ENCODE measurements around the gene CDH4. TPM values are rescaled to one million over a fixed set of nuclear protein-coding genes. Genes with fewer than 3 reads are reported as not detected.

The CDH4 gene
- total and polyA plus RNA-seq, 2 donors (not counting 3 experiments of a cell fraction or from before 2014, with no cell fraction given): 0.17 to 0.51 TPM

GRCh38 chr20:61514805-61515505, 262.9 kb downstream of the CDH4 start:
- DNase-seq (ENCODE audit: low read depth, low spot score) (no peak), FAIRE-seq (no peak)
- Histone ChIP-seq H2AFZ (ENCODE audit: low read depth, low read length) (no peak overlapping the region), H3K36me3 (ENCODE audit: control insufficient read depth in 2 of 2, extremely low read depth in 1 of 2, insufficient read depth in 2 of 2, low read length in 2 of 2) (no peaks in the 10 kb centered on the region), H3K4me3 (replicated peaks in 1 of 3; ENCODE audit: insufficient read depth in 1 of 3, low read depth in 1 of 3, low read length in 3 of 3) (no peak overlapping the region), H3K9me1 (replicated peaks; ENCODE audit: control insufficient read depth, extremely low read depth, insufficient read depth, low read length) (no peaks in the 10 kb centered on the region), H3K9me3 (replicated peaks; ENCODE audit: control insufficient read depth, insufficient read depth, low read length) (peaks cover 10% of the 10 kb centered on the region), H3K4me1 (ENCODE audit: control insufficient read depth, extremely low read depth, insufficient read depth, low read length) (no peaks in the 10 kb centered on the region), H3K27ac (ENCODE audit: insufficient read depth, low read depth, low read length) (no peak overlapping the region), H3K4me2 (ENCODE audit: insufficient read depth, low read length) (no peak overlapping the region), H3K79me2 (ENCODE audit: control insufficient read depth, insufficient read depth, low read length) (no peaks in the 10 kb centered on the region), H3K27me3 (ENCODE audit: control insufficient read depth in 2 of 2, insufficient read depth in 2 of 2, low read length in 2 of 2) (no peaks in the 10 kb centered on the region), H4K20me1 (replicated peaks; ENCODE audit: control insufficient read depth, extremely low read depth, insufficient read depth, low read length) (no peaks in the 10 kb centered on the region), H3K9ac (replicated peaks; ENCODE audit: extremely low read depth, insufficient read depth, low read length) (no peak overlapping the region)
- dilution Hi-C loops (cut with MboI; ENCODE audit: extremely low pct_ligation_motif_present, low sequenced_read_pairs): no loop called here
- BruUV-seq (replicated peaks): no TSS peak
- POLR2A ChIA-PET: no interaction called here
- TF ChIP-seq JUN (IDR thresholded peaks at IDR 0.05; ENCODE audit: borderline replicate concordance, insufficient read depth, insufficient read length, low read depth): no peak
- TF ChIP-seq MYC (IDR thresholded peaks at IDR 0.05; ENCODE audit: low read depth, low read length): no peak
- TF ChIP-seq GATA2 (IDR thresholded peaks at IDR 0.05; ENCODE audit: insufficient read depth, insufficient read length, low read depth, low read length): no peak
- TF ChIP-seq FOS (IDR thresholded peaks at IDR 0.05; ENCODE audit: borderline replicate concordance, insufficient read depth, low read length): no peak
- CTCF ChIA-PET: no interaction called here
- intact Hi-C loops (cut with micrococcal nuclease): no loop called here

GRCh38 chr20:61515922-61516321, 263.9 kb downstream of the CDH4 start:
- H4K20me1 ChIP-seq (replicated peaks; ENCODE audit: control insufficient read depth, extremely low read depth, insufficient read depth, low read length): no peaks in the 10 kb centered on the region
- no peak overlapping the region for H2AFZ ChIP-seq (ENCODE audit: low read depth, low read length)
- no peak for TF ChIP-seq EZH2 (IDR thresholded peaks at IDR 0.05; ENCODE audit: borderline replicate concordance, low read depth, low read length, severe bottlenecking)
- TF ChIP-seq POLR2AphosphoS5 (IDR thresholded peaks at IDR 0.05; ENCODE audit: insufficient read depth, low read depth, low read length): no peak
- TF ChIP-seq GATA2 (IDR thresholded peaks at IDR 0.05; ENCODE audit: insufficient read depth, insufficient read length, low read depth, low read length): no peak
- TF ChIP-seq MAX (IDR thresholded peaks at IDR 0.05; ENCODE audit: insufficient read depth, insufficient read length): no peak
- TF ChIP-seq MYC (IDR thresholded peaks at IDR 0.05; ENCODE audit: low read depth, low read length): no peak
- TF ChIP-seq CTCF (IDR thresholded peaks at IDR 0.05; ENCODE audit: extremely low read depth in 1 of 2, insufficient read depth in 1 of 2, low read depth in 1 of 2, low read length in 2 of 2): no peak
- TF ChIP-seq FOS (IDR thresholded peaks at IDR 0.05; ENCODE audit: borderline replicate concordance, insufficient read depth, low read length): no peak
- no peak for TF ChIP-seq POLR2A (IDR thresholded peaks at IDR 0.05; ENCODE audit: low read depth, low read length)
- TF ChIP-seq JUN (IDR thresholded peaks at IDR 0.05; ENCODE audit: borderline replicate concordance, insufficient read depth, insufficient read length, low read depth): no peak
- no peaks in the 10 kb centered on the region for H3K4me1 ChIP-seq (ENCODE audit: control insufficient read depth, extremely low read depth, insufficient read depth, low read length)
- dilution Hi-C loops (cut with MboI; ENCODE audit: extremely low pct_ligation_motif_present, low sequenced_read_pairs): no loop called here
- H3K27ac ChIP-seq (ENCODE audit: insufficient read depth, low read depth, low read length): no peak overlapping the region
- H3K79me2 ChIP-seq (ENCODE audit: control insufficient read depth, insufficient read depth, low read length): no peaks in the 10 kb centered on the region
- no peak overlapping the region for H3K4me2 ChIP-seq (ENCODE audit: insufficient read depth, low read length)
- no peak for FAIRE-seq
- H3K36me3 ChIP-seq (ENCODE audit: control insufficient read depth in 2 of 2, extremely low read depth in 1 of 2, insufficient read depth in 2 of 2, low read length in 2 of 2): no peaks in the 10 kb centered on the region
- CTCF ChIA-PET: no interaction called here
- H3K9me3 ChIP-seq (replicated peaks; ENCODE audit: control insufficient read depth, insufficient read depth, low read length): peaks cover 14% of the 10 kb centered on the region
- POLR2A ChIA-PET: no interaction called here
- no peak overlapping the region for H3K9ac ChIP-seq (replicated peaks; ENCODE audit: extremely low read depth, insufficient read depth, low read length)
- intact Hi-C loops (cut with micrococcal nuclease): no loop called here
- DNase-seq (ENCODE audit: low read depth, low spot score): no peak
- no peaks in the 10 kb centered on the region for H3K27me3 ChIP-seq (ENCODE audit: control insufficient read depth in 2 of 2, insufficient read depth in 2 of 2, low read length in 2 of 2)
- no peaks in the 10 kb centered on the region for H3K9me1 ChIP-seq (replicated peaks; ENCODE audit: control insufficient read depth, extremely low read depth, insufficient read depth, low read length)
- no TSS peak for BruUV-seq (replicated peaks)
- no peak overlapping the region for H3K4me3 ChIP-seq (replicated peaks in 1 of 3; ENCODE audit: insufficient read depth in 1 of 3, low read depth in 1 of 3, low read length in 3 of 3)

All from endothelial cell of umbilical vein (primary cell).